Measurements from ENCODE around the gene SSH2.

GRCh38 chr17:29954405-29954804 is 24.4 kb upstream of the SSH2 start:
- TF ChIP-seq CTCF (conservative IDR thresholded peaks at IDR 0.05) (no peak), EZH2 (IDR thresholded peaks at IDR 0.05; ENCODE audit: low read depth) (no peak)
